Non-pigmented ciliary epithelial cell (primary cell): ENCODE results near the gene SULT1A4.
"Not testable (repeated sequence)": the region's sequence is repeated elsewhere in the genome, so short reads cannot be mapped to it uniquely, and the experiment has no call there.

Experiments used
- DNase-seq: peaks from one replicate; pipeline ENCODE4 v3.0.0-alpha.2; 2010; ENCODE audit warnings: low read depth

The SULT1A4 gene

DNA sequence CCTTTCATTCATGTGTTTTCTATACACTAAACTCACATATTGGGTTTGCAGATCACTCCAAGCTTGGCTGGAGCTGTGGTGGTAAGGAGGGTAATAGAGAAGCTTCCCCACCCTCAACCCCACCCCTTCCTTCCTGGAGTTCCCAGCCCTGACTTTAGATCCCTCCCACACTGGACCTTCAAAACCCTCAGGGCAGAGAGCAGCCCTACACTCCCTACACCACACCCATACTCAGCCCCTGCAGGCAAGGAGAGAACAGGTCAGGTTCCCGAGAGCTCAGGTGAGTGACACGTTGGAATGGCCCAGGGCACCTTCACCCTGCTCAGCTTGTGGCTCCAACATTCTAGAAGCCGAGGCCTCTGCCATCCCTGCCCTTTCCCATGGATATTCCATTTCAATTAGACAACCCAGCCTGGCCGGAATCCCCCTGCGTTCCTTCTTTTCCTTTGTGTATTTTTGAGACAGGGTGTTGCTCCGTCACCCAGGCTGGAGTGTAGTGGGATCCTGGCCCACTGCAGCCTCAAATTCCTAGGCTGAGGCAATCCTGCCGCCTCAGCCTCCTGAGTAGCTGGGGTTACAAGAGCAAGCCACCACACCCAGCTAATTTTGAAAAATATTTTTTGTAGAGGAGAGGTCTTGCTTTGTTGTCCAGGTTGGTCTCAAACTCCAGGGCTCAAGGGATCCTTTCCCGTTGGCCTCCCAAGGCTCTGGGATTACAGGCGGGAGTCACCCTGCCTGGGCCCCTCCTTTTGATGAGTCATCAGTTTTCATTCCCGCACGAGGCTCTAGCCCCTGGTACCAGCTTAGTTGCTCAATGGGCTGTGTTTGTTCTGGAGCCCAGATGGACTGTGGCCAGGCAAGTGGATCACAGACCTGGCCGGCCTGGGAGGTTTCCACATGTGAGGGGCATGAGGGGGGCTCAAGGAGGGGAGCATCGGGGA, at the start of gene SULT1A4:
Gene SULT1A4 (plus strand): TSS at position 208 of the 941 bp plus-strand sequence. CDS start 1,473 bp downstream, outside the sequence.
- not testable (repeated sequence) for DNase-seq

DNA sequence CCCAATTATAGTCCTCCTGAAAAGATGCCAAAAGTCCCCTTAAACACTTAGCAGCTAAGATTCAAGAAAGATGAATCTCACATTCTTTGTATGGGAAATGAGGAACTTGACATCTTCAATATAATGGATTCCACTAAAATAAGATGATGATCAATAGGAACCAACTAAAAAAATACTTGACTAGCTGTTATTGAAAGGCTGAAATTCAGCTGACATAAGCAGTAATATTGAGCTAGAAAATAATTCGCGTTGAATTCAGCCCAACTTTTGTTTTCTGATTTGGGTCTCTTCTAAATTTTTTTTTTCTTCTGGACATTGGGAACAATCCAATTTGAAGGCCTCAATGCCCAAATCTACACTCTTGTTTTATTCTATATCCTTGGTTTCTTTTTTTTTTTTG, 36.1 kb upstream of the SULT1A4 start:
- not testable (repeated sequence) for DNase-seq

DNA sequence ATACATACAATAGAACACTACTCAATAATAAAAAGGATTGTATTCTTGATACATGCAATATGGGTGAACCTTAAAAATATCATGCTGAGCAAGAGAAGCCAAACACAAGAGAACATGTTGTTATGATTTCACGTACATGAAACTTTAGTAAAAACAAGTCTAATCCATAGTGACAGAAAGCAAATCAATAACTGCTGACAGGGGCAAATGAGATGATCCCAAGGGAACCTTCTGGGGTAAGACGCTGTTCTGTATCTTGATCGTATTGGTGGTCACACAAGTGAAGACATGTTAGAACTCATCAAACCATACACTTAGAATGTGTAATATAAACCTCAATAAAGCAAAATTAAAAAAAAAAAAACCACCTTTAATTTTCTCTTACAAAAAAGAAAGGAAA, 34.3 kb upstream of the SULT1A4 start:
- not testable (repeated sequence) for DNase-seq

DNA sequence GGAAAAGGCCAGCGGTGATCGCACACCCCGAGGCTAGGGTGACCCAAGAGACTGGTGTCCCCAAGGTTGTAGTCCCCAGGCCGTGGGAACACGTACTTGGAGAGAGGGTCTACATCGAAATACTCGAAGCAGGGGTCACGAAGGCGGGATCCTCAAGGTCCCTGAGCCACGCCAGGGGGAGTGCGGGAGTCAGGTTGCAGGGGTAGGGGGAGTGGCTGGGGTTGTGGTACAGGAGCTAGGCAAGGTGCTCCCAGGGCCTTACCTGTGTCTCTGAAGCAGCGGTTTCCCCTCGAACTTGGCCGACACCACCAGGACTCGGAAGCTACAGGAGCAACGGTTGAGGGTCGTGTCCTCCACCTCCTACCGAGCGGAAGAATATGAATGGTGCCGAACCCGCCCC, 6.0 kb upstream of the SULT1A4 start:
- DNase-seq = not testable (repeated sequence)

DNA sequence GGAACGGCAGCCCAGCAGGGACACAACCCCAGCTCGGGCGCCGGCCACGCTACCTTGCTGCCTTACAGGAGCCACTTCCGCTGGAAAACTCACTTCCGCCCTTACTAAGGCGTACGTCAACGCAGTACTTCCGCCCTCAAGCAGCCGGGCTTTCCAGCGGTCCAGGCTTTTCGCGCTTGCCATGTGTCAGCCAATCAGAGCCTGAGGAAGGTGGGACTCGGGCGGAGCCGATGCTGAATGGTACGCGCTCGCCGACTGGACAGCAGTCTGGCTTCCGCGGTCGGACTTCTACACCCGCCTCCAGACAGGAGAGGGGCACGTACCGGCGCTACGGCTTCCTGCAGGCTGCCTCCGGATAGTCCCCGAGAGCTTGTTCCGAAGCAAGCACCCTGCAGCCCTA, 5.4 kb upstream of the SULT1A4 start, which contains the start of the genes BOLA2 and SLX1B:
Gene BOLA2 (minus strand): TSS at position 83 of the 400 bp plus-strand sequence. CDS start 98 bp downstream, outside the sequence.
Gene SLX1B (plus strand): TSS at position 265 of the 400 bp plus-strand sequence.
- not testable (repeated sequence) for DNase-seq

DNA sequence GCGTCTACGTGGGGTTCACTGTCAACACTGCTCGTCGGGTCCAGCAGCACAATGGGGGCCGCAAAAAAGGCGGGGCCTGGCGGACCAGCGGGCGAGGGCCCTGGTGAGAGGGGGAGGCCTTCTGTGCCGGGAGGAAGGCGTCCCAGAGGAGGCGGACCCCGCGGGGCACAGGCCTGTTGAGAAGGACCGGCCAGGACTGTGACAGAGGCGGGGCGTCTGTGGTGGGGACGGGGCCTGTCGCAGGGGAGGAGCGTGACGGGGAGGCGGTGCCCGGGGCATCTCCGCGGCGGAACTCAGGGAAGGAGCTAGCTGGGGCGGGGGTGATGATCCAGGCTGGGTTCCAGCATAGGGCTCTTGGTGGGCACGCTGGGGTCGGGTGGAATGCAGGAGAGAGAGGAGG, 4.9 kb upstream of the SULT1A4 start:
- DNase-seq = not testable (repeated sequence)

DNA sequence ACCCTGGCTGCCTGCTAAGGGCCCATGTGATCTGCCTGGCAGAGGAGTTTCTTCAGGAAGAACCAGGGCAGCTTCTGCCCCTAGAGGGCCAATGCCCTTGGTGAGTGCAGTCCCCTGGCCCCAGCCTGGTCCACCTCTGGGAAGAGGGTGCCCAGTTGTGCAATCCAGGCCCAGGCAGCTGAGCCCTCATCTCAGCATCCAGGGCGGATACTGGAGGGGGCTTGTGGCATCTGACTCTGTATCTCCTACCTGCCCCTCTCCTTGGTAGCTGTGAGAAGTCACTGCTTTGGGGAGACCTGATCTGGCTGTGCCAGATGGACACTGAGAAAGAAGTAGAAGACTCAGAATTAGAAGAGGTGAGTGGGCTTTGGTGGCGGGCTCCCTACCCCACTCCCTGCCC, 2.1 kb upstream of the SULT1A4 start:
- not testable (repeated sequence) for DNase-seq

DNA sequence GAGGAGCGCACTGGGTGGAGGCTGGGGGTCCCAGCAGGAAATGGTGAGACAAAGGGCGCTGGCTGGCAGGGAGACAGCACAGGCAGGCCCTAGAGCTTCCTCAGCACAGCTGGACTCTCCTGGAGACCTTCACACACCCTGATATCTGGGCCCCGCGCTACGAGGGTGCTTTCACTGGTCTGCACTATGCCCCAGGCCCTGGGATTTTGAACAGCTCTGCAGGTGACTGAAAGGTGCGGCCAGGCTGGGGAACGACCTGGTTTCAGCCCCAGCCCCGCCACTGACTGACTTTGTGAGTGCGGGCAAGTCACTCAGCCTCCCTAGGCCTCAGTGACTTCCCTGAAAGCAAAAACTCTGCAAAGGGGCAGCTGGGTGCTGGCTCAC, 926 bp downstream of the SULT1A4 start:
- DNase-seq = not testable (repeated sequence)

DNA sequence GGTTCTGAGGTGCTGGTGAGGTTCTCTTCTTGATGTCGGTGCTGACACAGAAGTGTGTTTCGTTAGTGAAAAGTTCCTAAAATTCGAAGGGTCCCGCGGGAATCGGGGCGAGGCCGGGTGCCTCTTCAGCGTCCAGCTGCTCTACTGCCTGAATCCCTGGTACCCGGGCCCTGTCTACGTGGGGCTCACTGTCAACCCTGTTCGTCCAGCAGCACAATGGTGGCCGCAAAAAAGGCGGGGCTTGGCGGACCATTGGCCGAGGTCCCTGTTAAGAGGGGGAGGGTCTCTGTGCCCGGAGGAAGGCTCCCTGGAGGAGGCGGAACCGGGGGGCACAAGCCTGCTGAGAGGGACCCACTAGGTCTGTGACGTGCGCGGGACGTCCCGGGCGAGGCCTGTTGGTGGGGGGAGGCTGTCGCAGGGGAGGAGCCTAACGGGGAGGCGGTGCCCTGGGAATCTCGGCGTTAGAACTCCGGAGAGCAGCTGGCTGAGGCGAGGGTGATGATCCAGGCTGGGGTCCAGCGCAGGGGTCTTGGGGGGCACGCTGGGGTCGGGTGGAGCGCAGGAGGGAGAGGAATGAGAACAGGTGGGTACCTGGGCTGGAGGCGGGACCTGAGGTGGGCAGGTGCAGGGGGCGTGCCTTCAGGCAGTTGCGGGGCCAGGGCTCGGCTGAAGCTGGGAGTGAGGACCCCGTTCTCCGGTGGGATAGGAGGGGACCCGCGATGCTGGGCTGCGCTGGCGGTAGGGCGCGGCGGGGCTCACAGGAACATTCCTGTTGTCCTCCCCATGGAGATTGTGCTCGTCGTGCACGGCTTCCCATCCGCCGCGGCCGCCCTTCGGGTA, 6.5 kb downstream of the SULT1A4 start:
- not testable (repeated sequence) for DNase-seq

DNA sequence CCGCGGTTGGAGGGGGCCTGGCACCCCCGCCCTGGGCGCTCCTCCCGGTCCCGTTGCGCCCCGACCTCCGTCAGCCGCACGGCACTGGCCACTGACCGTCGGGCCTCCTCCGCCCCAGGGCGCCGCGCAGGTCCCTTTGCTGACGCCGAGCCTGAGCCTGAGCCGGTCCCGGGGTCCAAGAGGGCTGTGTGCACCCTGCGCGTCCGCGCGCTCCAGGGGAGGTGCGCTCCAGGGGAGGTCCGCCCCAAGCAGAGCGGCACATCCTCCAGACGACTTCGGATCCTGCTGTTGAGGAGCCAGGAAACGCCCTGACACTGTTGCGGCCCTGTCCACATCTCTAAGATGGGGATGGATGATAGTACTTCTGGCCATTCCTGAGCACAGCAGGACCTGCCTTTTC, 7.2 kb downstream of the SULT1A4 start:
- not testable (repeated sequence) for DNase-seq

DNA sequence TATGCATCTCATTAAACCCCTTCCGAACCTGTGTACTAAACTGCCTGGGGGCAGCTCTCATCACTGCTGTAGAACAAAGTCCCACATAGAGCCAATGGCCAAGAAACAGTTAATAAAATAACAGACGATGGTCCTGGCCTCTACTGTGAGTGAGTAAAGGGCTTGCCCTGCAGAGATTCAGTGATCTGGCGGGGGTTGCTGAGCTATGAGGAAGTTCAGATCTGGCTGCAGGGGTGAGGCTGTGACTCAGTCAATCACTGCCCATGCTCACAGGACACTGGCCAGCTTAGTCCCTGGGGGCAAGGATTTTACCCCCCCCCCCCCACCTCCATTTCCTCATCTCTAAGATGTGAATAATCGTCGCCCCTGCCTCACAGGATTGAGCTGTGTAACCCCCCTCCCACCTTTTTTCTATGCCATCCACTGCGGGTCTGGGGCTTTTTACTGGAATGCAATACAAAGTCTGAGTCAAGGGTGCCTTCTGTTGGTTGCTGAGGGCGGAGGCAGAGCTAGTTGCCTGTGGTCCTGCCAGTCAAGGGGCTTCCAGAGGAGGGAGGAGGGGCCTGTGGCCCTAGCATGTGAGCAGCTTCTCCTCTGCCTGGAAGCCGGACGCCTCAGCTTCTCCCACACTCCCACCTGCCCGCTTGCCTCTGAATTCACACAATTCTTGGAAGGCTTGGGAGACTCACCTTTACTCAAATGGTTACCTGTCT, 8.1 kb downstream of the SULT1A4 start:
- not testable (repeated sequence) for DNase-seq

DNA sequence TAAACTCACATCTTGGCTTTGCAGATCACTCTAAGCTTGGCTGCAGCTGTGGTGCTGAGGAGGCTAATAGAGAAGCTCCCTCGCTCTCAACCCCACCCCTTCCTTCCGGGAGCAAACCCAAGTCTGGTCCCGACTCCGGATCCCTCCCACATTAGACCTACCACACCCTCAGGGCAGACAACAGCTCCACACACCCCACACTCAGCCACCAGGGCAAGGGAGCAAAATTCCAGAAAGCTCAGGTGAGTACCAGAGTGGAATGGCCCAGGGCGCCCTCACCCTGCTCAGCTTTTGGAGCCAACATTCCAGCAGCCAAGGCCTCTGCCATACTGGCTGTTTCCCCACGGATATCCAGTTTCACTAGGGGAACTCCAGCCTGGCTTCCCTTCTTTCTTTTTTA, 9.9 kb downstream of the SULT1A4 start:
- DNase-seq = not testable (repeated sequence)

DNA sequence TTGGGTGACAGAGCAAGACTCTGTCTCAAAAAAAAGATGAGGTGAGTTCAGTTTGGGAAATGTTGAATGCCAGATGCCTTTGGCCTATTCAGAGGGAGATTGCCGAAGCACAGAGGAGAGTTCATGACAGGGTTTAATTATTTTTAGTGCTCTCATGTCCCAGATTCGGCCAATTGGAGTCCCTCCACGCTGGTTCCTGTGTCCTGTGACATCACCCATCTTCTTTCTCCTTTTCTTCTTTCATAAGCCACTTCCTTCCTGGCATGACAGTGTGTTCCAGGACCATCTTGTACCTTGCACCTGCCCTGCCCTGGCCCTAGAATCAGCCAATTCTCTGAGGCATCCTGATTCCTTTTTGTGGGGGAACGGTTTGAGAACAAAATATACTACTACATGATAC, 12.4 kb downstream of the SULT1A4 start:
- not testable (repeated sequence) for DNase-seq

DNA sequence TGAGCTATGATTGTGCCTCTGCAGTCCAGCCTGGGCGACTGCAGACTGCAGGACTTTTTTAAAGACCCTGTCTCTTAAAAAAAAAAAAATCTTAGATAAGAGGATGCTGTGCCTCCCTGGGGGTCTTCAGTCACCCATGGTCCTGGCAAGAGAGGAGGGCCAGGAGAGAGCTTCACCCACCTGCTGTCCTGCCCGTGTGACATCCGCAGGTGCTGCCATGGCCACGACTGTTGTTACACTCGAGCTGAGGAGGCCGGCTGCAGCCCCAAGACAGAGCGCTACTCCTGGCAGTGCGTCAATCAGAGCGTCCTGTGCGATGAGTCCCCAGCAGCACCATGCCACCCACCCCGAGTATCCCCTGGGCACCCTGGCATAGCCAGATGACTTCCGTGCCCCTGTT, 22.6 kb downstream of the SULT1A4 start:
- not testable (repeated sequence) for DNase-seq

DNA sequence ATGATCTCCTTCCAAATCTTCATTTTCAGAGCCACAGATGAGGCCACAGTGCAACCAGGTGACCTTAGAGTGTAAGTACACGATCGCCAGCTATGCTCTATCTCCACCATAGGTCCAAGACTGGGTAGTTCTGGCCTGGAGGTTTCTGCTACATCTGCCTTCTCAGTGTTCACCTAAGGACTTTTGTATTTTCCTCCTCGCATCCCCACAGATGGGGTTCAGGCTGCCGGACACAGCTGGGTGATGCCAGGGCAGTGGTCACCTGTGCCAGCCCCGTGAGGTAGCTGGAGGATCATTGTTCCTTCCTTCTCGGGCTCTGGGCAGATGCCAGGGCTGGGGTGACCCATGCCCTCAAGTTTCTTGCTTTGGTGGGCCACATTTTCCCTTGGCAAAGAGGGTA, 46.6 kb downstream of the SULT1A4 start, which contains the start of gene NPIPB12:
Gene NPIPB12 (minus strand): TSS at position 101 of the 400 bp plus-strand sequence.
- not testable (repeated sequence) for DNase-seq
